Measurements from ENCODE around the gene ATG13.

ATG13 gene

DNA sequence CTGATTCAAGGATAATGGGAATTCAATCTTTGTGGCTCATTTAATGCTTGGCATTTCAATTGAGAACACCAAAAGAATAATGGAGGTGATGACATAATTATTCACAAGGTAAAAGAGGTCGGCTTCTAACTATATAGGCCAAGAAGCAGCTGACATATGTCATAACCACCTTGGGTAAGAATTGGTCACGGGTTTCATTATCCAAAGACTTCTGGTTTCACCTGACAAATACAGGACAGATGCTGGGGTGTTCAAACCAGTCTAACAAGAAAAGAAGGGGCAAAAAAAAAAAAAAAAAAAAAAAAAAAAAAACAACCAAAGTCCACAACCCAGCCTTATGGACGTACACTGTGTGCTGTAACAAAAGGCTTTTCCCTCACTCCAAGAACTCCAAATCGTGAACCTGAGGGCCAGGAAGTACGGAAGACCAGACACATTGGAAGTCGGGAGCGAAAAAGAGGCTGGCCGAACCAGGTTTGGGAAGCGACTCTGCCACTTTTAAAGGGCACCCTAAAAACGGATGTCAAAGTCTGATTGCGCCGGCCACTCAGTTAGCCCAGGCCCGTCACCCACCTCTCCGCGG is 711 bp upstream of the ATG13 start:
- POLR2A ChIA-PET (ENCODE audit: low non-redundant PET): no interaction called here
- peak overlapping the region; percentile 88 for H3K27ac ChIP-seq
- CTCF ChIA-PET: interaction anchor here (0.6 to 1.2 kb wide), 3 partner anchors 11 to 224 kb away, joined by 3 to 9 read pairs (median 3); no protein-coding TSS in a partner anchor
- DNase-seq (ENCODE audit: low spot score): peak; percentile 54
- TF ChIP-seq, protein P1, sequence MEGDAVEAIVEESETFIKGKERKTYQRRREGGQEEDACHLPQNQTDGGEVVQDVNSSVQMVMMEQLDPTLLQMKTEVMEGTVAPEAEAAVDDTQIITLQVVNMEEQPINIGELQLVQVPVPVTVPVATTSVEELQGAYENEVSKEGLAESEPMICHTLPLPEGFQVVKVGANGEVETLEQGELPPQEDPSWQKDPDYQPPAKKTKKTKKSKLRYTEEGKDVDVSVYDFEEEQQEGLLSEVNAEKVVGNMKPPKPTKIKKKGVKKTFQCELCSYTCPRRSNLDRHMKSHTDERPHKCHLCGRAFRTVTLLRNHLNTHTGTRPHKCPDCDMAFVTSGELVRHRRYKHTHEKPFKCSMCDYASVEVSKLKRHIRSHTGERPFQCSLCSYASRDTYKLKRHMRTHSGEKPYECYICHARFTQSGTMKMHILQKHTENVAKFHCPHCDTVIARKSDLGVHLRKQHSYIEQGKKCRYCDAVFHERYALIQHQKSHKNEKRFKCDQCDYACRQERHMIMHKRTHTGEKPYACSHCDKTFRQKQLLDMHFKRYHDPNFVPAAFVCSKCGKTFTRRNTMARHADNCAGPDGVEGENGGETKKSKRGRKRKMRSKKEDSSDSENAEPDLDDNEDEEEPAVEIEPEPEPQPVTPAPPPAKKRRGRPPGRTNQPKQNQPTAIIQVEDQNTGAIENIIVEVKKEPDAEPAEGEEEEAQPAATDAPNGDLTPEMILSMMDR (conservative IDR thresholded peaks at IDR 0.05; ENCODE audit: low read depth): no peak

GRCh38 chr11:46617972-46618314 is 590 bp downstream of the ATG13 start:
- ChIA-PET POLR2A (ENCODE audit: low non-redundant PET) (interaction anchor here (0.6 kb wide), 2 partner anchors 58 to 126 kb away, joined by 3 read pairs; no protein-coding TSS in a partner anchor), CTCF (interaction anchor here (0.6 to 1.6 kb wide), 7 partner anchors 9 to 89 kb away, joined by 3 to 9 read pairs (median 4); no protein-coding TSS in a partner anchor)
- H3K27ac ChIP-seq: peak overlapping the region; percentile 88
- TF ChIP-seq, protein P1 (conservative IDR thresholded peaks at IDR 0.05; ENCODE audit: low read depth): peak; percentile 52
- DNase-seq (ENCODE audit: low spot score): no peak

- H3K27ac ChIP-seq: no peak overlapping the region
- TF ChIP-seq, protein P1 (conservative IDR thresholded peaks at IDR 0.05; ENCODE audit: low read depth): no peak
- no peak for DNase-seq (ENCODE audit: low spot score)
- ChIA-PET CTCF (interaction anchor here (0.6 to 1.6 kb wide), 4 partner anchors 12 to 230 kb away, joined by 3 to 5 read pairs (median 4); no protein-coding TSS in a partner anchor), POLR2A (ENCODE audit: low non-redundant PET) (interaction anchor here (0.7 kb wide), 1 partner anchor 234 kb away, joined by 3 read pairs; no protein-coding TSS in a partner anchor)
Observed at GRCh38 chr11:46618837-46619236, 1.5 kb downstream of the ATG13 start.

GRCh38 chr11:46625406-46625805 is 8.1 kb downstream of the ATG13 start:
- CTCF ChIA-PET: interaction anchor here (0.6 to 0.7 kb wide), 2 partner anchors 91 to 385 kb away, joined by 3 to 5 read pairs; no protein-coding TSS in a partner anchor
- no peak overlapping the region for H3K27ac ChIP-seq
- POLR2A ChIA-PET (ENCODE audit: low non-redundant PET): no interaction called here
- TF ChIP-seq, protein P1 (conservative IDR thresholded peaks at IDR 0.05; ENCODE audit: low read depth): no peak
- DNase-seq (ENCODE audit: low spot score): no peak

DNA sequence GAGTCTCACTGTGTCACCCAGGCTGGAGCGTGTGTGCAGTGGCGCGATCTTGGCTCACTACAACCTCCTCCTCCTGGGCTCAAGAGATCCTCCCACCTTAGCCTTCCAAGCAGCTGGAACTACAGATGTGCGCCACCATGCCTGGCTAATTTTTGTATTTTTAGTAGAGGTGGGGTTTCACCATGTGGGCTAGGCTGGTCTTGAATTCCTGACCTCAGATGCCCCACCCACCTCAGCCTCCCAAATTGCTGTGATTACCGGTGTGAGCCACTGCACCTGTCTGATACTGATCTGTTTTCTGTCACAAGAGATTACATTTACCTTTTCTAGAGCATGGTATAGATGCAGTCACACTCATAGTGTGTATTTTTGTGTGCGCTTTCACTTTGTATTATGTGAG is 11.6 kb downstream of the ATG13 start:
- POLR2A ChIA-PET (ENCODE audit: low non-redundant PET): no interaction called here
- no peak for DNase-seq (ENCODE audit: low spot score)
- no peak overlapping the region for H3K27ac ChIP-seq
- CTCF ChIA-PET: no interaction called here
- TF ChIP-seq, protein P1 (conservative IDR thresholded peaks at IDR 0.05; ENCODE audit: low read depth): no peak

DNA sequence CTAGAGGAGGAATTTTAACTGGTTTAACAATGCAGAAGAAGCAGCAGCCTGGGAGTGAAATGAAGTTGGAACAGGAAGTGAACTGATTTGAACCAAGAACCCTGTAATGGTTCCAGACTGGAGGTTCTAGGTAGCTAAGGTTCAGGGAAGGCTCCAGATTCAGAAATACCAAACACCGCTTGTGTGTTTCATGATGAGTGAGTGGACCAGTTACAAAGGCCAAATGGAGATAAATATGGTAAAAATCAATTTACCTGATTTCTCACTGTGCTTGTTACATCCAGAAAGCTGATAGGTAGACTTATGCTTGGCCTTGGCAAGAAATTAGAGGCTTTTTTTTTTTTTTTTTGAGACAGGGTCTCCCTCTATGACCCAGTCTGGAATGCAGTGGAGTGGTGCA is 12.9 kb downstream of the ATG13 start:
- CTCF ChIA-PET: no interaction called here
- POLR2A ChIA-PET (ENCODE audit: low non-redundant PET): no interaction called here

More for the DNA sequence above, 12.9 kb downstream of the ATG13 start:
- DNase-seq (ENCODE audit: low spot score): no peak
- TF ChIP-seq, protein P1 (conservative IDR thresholded peaks at IDR 0.05; ENCODE audit: low read depth): no peak
- H3K27ac ChIP-seq: no peak overlapping the region

Measured in RWPE1 (cell line).